ENCODE data around the gene KRTAP10-1. TPM values are rescaled to one million over a fixed set of nuclear protein-coding genes. Genes with fewer than 3 reads are reported as not detected.
"Not testable (repeated sequence)": the region's sequence is repeated elsewhere in the genome, so short reads cannot be mapped to it uniquely, and the experiment has no call there.

KRTAP10-1 gene
- total and polyA plus RNA-seq, 9 donors: not detected

GRCh38 chr21:44558329-44558675, 18.3 kb upstream of the KRTAP10-1 start:
- WGBS (ENCODE audit: insufficient coverage): 64% methylated on average over 4 of the region's 10 CpGs
- not testable (repeated sequence) for H3K4me1 ChIP-seq (ENCODE audit: control insufficient read depth, insufficient read depth, low read length); H3K27me3 ChIP-seq (ENCODE audit: control insufficient read depth, insufficient read depth, low read length)

GRCh38 chr21:44557491-44558328, 17.7 kb upstream of the KRTAP10-1 start:
- H3K4me1 ChIP-seq (ENCODE audit: control insufficient read depth, insufficient read depth, low read length): peaks cover 3% of the 10 kb centered on the region
- H3K27me3 ChIP-seq (ENCODE audit: control insufficient read depth, insufficient read depth, low read length): peaks cover 9% of the 10 kb centered on the region

More at GRCh38 chr21:44558329-44558675, 18.3 kb upstream of the KRTAP10-1 start:
- not testable (repeated sequence) for H3K27ac ChIP-seq (ENCODE audit: low read length); H3K4me3 ChIP-seq (ENCODE audit: low read length); DNase-seq; H3K9me3 ChIP-seq (replicated peaks; ENCODE audit: control insufficient read depth, low read depth, low read length); H3K36me3 ChIP-seq (ENCODE audit: control insufficient read depth, insufficient read depth, low read length)

DNA sequence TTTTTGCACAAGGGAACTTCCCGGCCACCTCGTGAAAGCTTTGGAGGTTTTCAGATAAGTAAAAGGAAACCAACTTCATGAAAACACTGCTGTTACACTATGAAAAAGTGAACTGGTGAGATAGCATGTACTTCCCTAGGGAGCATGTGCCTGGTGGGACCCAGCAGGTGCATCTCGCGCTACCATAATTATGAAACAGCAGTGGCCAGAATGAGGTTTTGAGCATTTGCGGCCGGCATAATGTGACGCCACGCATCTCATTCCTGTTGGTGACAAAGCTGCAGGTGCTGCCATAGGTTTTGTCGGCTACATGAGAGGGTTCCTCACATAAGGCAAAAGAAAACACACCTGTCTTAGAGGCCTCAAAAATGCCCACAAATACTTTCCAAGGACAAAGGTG, 16.9 kb upstream of the KRTAP10-1 start:
- WGBS (ENCODE audit: insufficient coverage): 81% methylated on average over 7 of the region's 9 CpGs
- Histone ChIP-seq H3K27me3 (ENCODE audit: control insufficient read depth, insufficient read depth, low read length) (peaks cover 9% of the 10 kb centered on the region), H3K4me3 (ENCODE audit: low read length) (no peak overlapping the region), H3K4me1 (ENCODE audit: control insufficient read depth, insufficient read depth, low read length) (peaks cover 3% of the 10 kb centered on the region), H3K27ac (ENCODE audit: low read length) (no peak overlapping the region), H3K9me3 (replicated peaks; ENCODE audit: control insufficient read depth, low read depth, low read length) (no peaks in the 10 kb centered on the region), H3K36me3 (ENCODE audit: control insufficient read depth, insufficient read depth, low read length) (no peaks in the 10 kb centered on the region)
- no peak for DNase-seq

More at GRCh38 chr21:44557491-44558328, 17.7 kb upstream of the KRTAP10-1 start:
- no peak overlapping the region for H3K27ac ChIP-seq (ENCODE audit: low read length)
- DNase-seq: no peak
- WGBS (ENCODE audit: insufficient coverage): 55% methylated on average over 25 of the region's 30 CpGs
- no peaks in the 10 kb centered on the region for H3K36me3 ChIP-seq (ENCODE audit: control insufficient read depth, insufficient read depth, low read length)
- H3K4me3 ChIP-seq (ENCODE audit: low read length): no peak overlapping the region
- no peaks in the 10 kb centered on the region for H3K9me3 ChIP-seq (replicated peaks; ENCODE audit: control insufficient read depth, low read depth, low read length)

DNA sequence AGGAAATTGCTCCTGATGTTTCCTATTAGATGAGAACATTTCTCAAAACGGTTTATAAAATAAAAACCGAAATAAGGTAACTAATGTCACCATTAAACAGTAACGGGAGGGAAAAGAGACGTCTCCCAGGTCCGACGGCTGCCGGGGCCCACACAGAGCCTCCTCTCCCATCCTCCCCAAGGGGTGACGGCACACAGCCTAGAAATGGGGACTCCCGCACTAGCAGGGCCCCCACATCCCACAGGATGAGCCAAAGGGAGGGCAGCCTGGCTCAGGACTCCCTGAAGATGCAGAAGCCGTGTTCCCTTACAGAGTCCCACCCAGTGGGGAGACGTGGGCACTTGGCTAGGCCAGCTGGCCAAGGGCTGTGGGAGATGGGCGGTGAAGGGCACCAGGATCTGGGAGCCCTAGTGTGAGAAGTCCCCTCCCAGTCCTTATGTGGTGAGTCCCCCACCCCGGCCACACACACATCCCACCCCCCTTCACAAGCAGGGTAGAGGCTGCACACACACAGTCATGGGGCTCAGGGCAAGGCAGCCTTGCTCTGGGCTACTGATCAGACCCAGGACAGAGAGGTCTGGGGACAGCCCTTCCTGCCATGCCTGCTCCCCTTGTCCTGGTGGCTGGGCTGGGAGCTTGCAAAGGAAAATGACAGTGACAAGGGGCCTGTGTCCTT, 15.3 kb upstream of the KRTAP10-1 start:
- Histone ChIP-seq H3K9me3 (replicated peaks; ENCODE audit: control insufficient read depth, low read depth, low read length) (no peaks in the 10 kb centered on the region), H3K27me3 (ENCODE audit: control insufficient read depth, insufficient read depth, low read length) (peaks cover 9% of the 10 kb centered on the region)
- WGBS (ENCODE audit: insufficient coverage): 55% methylated on average over 2 of the region's 13 CpGs

GRCh38 chr21:44552681-44553080, 12.7 kb upstream of the KRTAP10-1 start:
- no peaks in the 10 kb centered on the region for H3K36me3 ChIP-seq (ENCODE audit: control insufficient read depth, insufficient read depth, low read length)
- DNase-seq: no peak
- H3K27ac ChIP-seq (ENCODE audit: low read length): no peak overlapping the region
- H3K9me3 ChIP-seq (replicated peaks; ENCODE audit: control insufficient read depth, low read depth, low read length): no peaks in the 10 kb centered on the region
- H3K4me1 ChIP-seq (ENCODE audit: control insufficient read depth, insufficient read depth, low read length): peaks cover 5% of the 10 kb centered on the region
- no peak overlapping the region for H3K4me3 ChIP-seq (ENCODE audit: low read length)
- H3K27me3 ChIP-seq (ENCODE audit: control insufficient read depth, insufficient read depth, low read length): peaks cover 12% of the 10 kb centered on the region
- WGBS (ENCODE audit: insufficient coverage): 67% methylated on average over 13 of the region's 13 CpGs

More for the DNA sequence above, 15.3 kb upstream of the KRTAP10-1 start:
- Histone ChIP-seq H3K36me3 (ENCODE audit: control insufficient read depth, insufficient read depth, low read length) (no peaks in the 10 kb centered on the region), H3K4me3 (ENCODE audit: low read length) (no peak overlapping the region), H3K4me1 (ENCODE audit: control insufficient read depth, insufficient read depth, low read length) (peaks cover 3% of the 10 kb centered on the region), H3K27ac (ENCODE audit: low read length) (no peak overlapping the region)
- DNase-seq: no peak

GRCh38 chr21:44552136-44552535, 12.1 kb upstream of the KRTAP10-1 start:
- Histone ChIP-seq H3K4me1 (ENCODE audit: control insufficient read depth, insufficient read depth, low read length) (peaks cover 2% of the 10 kb centered on the region), H3K27me3 (ENCODE audit: control insufficient read depth, insufficient read depth, low read length) (peaks cover 9% of the 10 kb centered on the region), H3K36me3 (ENCODE audit: control insufficient read depth, insufficient read depth, low read length) (no peaks in the 10 kb centered on the region), H3K4me3 (ENCODE audit: low read length) (no peak overlapping the region), H3K9me3 (replicated peaks; ENCODE audit: control insufficient read depth, low read depth, low read length) (no peaks in the 10 kb centered on the region), H3K27ac (ENCODE audit: low read length) (no peak overlapping the region)
- 78% methylated on average over 6 of the region's 6 CpGs for WGBS (ENCODE audit: insufficient coverage)
- DNase-seq: no peak

GRCh38 chr21:44551340-44551961, 11.5 kb upstream of the KRTAP10-1 start, which contains the start of gene KRTAP10-2:
Gene KRTAP10-2, minus strand, starts transcription at chr21:44551505. Its CDS starts 47 bp downstream, at chr21:44551458.
- no peak within 1 kb of the TSS for H3K27ac ChIP-seq (ENCODE audit: low read length)
- H3K27me3 ChIP-seq (ENCODE audit: control insufficient read depth, insufficient read depth, low read length): peaks cover 6% of the 10 kb centered on the region
- DNase-seq: no peak
- WGBS (ENCODE audit: insufficient coverage): 44% methylated on average over 9 of the region's 17 CpGs
- peaks cover 2% of the 10 kb centered on the region for H3K4me1 ChIP-seq (ENCODE audit: control insufficient read depth, insufficient read depth, low read length)
- no peaks in the 10 kb centered on the region for H3K9me3 ChIP-seq (replicated peaks; ENCODE audit: control insufficient read depth, low read depth, low read length)
- no peak within 1 kb of the TSS for H3K4me3 ChIP-seq (ENCODE audit: low read length)
- no peaks in the 10 kb centered on the region for H3K36me3 ChIP-seq (ENCODE audit: control insufficient read depth, insufficient read depth, low read length)

DNA sequence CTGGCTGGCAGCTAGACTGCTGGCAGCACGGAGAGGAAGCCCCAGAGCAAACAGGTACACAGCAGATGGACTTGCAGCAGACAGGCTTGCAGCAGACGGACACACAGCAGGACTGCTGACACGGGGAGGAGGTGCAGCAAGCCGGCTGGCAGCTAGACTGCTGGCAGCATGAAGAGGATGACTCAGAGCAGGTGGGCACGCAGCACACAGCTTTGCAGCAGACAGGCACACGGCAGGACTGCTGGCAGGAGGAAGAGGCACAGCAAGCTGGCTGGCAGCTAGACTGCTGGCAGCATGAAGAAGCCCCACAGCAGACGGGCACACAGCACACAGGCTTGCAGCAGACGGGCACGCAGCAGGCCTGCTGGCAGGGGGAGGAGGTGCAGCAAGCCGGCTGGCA, 10.8 kb upstream of the KRTAP10-1 start:
- Histone ChIP-seq H3K27me3 (ENCODE audit: control insufficient read depth, insufficient read depth, low read length) (peaks cover 6% of the 10 kb centered on the region), H3K36me3 (ENCODE audit: control insufficient read depth, insufficient read depth, low read length) (no peaks in the 10 kb centered on the region), H3K4me3 (ENCODE audit: low read length) (no peak overlapping the region), H3K9me3 (replicated peaks; ENCODE audit: control insufficient read depth, low read depth, low read length) (no peaks in the 10 kb centered on the region), H3K4me1 (ENCODE audit: control insufficient read depth, insufficient read depth, low read length) (peaks cover 2% of the 10 kb centered on the region), H3K27ac (ENCODE audit: low read length) (no peak overlapping the region)
- 58% methylated on average over 9 of the region's 10 CpGs for WGBS (ENCODE audit: insufficient coverage)
- no peak for DNase-seq

DNA sequence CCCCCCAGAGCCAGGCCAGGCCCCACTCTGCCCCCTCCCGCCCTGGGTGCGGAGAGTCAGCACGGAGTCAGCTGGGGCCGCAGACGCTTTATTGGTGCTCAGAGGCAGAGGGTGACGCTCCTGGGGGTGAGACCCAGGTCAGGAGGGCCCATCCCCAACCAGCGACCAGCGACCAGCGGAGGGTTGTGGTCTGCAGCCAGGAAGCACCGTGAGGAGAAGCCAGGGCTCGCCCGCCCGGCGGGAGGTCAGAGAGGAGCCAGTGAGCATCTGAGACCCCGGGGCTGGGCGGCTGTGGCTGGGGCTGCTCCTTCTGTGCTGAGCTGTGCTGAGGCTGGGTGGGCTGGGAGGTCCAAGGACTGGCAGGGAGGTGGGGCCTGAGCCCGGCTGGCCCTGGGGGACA, 10.3 kb upstream of the KRTAP10-1 start:
- not testable (repeated sequence) for H3K27ac ChIP-seq (ENCODE audit: low read length)

More for the DNA sequence above, 10.3 kb upstream of the KRTAP10-1 start:
- DNase-seq; H3K36me3 ChIP-seq (ENCODE audit: control insufficient read depth, insufficient read depth, low read length); H3K4me3 ChIP-seq (ENCODE audit: low read length); H3K9me3 ChIP-seq (replicated peaks; ENCODE audit: control insufficient read depth, low read depth, low read length); H3K27me3 ChIP-seq (ENCODE audit: control insufficient read depth, insufficient read depth, low read length); H3K4me1 ChIP-seq (ENCODE audit: control insufficient read depth, insufficient read depth, low read length): not testable (repeated sequence)
- WGBS (ENCODE audit: insufficient coverage): 23% methylated on average over 11 of the region's 17 CpGs
